Measurements from ENCODE around the gene FAM151A.

FAM151A gene

DNA sequence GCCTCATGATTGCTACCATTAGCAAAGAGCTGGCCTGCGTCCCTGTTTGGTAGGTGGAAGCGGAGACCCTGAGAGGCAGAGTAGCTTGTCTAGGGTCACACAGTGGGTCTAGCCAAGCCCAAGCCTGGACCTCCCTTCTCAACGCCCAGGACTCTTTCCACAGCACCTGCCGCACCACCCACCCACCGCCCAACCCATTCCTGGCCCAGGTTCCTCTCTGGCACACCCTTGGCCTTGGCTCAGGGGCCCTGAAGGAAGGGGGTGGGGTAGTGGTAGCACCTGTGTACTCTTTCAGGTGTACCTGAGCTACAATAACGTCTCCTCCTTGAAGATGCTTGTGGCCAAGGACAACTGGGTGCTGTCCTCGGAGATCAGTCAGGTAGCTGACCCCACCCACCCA is 19.3 kb downstream of the FAM151A start:
- DNase-seq (ENCODE audit: low read depth): no peak

DNA sequence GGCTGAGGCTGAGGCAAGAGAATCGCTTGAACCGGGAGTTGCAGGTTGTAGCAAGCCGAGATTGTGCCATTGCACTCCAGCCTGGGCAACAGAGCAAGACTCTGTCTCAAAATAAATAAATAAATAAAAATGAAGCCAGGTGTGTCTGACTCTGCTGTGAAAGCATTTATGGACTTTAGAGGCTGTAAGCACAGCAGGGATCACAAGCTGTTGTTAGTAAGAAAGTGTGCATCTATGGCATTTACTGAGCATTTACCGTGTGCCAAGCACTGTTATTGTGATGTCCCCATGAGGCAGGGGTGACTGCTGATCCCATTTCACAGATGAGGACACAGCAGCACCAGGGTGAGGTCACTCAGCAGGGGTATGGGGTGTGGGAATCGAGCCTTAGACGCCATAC is 20.1 kb downstream of the FAM151A start:
- DNase-seq (ENCODE audit: low read depth): no peak

- no peak for DNase-seq (ENCODE audit: low read depth)
These were observed 20.8 kb downstream of the FAM151A start for GRCh38 chr1:54602554-54602953.

DNA sequence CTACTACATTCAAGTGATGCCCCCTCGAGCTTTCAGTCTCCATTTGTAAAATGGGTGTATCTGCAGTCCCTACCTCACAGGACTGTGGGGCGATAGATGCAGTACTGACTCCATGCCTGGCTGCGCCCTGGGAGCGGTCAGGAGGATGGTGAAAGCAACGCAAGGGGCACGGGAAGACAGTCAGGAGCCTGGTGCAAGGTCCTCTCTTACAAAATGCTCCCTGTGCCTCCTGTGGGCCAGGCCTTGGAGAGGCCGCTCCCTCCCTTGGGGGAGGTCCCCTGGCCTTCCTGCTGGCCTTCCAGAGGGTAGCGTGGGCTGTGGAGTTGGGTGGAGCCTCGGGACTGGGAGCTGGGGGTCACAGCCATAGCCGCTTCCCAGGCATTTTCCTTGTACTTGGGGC is 21.6 kb downstream of the FAM151A start:
- DNase-seq (ENCODE audit: low read depth): no peak

DNA sequence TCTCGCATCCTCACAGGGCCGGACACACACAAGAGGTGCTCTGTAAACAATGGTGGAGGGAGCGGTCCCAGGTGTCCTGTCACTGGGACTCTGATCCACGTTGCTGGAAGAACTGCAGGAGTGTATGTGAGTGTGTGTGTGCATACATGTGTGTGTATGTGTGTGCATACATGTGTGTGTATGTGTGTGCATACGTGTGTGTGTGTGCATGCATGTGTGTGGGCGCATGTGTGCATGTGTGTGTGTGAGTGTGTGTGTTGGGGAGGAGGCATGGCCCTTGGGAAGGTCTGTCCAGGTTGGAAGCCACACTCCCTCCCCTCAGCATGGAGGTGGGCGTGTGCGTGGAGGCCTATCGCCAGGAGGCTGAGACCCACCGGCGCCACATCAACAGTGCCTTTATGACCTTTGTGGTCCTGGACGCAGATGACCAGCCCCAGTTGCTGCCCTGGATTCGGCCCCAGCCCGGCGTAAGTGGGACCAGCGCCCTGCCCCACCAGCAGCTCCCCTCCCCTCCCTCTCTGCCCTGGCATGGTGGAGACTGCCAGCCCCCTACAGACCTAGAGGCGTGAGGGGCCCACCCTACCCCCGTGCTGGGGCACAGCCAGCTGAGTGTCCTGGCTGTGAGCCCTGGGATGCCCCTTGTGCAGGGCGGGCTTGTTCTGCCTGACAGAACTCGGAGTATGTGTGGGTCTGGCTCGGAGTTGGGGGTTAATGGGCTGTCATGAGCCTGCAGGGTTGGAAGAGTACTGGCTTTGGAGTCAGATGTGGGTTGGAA is 22.2 kb downstream of the FAM151A start:
- no peak for DNase-seq (ENCODE audit: low read depth)

- DNase-seq (ENCODE audit: low read depth): no peak
These were observed 24.0 kb downstream of the FAM151A start for GRCh38 chr1:54599211-54599823.

- no peak for DNase-seq (ENCODE audit: low read depth)
These were observed 25.8 kb downstream of the FAM151A start for GRCh38 chr1:54597455-54598030.

- DNase-seq (ENCODE audit: low read depth): no peak
These were observed 26.6 kb downstream of the FAM151A start for GRCh38 chr1:54596756-54597155.

- no peak for DNase-seq (ENCODE audit: low read depth)
These were observed 27.3 kb downstream of the FAM151A start for GRCh38 chr1:54595956-54596498.

- no peak for DNase-seq (ENCODE audit: low read depth)
These were observed 28.9 kb downstream of the FAM151A start for GRCh38 chr1:54594463-54594862.

- no peak for DNase-seq (ENCODE audit: low read depth)
These were observed 29.7 kb downstream of the FAM151A start for GRCh38 chr1:54593571-54594160.

- DNase-seq (ENCODE audit: low read depth): no peak
These were observed 32.1 kb downstream of the FAM151A start for GRCh38 chr1:54591127-54591756.

DNA sequence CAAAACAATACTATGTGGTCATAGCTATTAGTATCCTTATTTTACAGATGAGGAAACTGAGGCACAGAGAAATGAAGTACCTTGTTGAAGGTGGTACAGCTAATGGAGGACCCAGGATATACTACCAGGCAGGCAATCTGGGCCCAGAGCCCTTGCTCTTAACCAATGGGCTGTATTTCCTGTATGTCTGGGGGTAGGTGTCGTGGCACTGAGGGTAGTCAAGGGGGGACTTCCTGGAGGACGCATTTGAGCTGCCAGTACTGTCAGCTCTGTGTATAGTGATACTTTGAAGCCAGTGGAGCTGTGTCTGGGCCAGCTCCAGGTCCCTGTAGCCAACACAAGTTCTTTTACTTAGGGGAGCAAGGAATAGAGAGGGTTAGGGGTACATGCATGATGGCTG is 34.9 kb downstream of the FAM151A start:
- DNase-seq (ENCODE audit: low read depth): no peak

DNA sequence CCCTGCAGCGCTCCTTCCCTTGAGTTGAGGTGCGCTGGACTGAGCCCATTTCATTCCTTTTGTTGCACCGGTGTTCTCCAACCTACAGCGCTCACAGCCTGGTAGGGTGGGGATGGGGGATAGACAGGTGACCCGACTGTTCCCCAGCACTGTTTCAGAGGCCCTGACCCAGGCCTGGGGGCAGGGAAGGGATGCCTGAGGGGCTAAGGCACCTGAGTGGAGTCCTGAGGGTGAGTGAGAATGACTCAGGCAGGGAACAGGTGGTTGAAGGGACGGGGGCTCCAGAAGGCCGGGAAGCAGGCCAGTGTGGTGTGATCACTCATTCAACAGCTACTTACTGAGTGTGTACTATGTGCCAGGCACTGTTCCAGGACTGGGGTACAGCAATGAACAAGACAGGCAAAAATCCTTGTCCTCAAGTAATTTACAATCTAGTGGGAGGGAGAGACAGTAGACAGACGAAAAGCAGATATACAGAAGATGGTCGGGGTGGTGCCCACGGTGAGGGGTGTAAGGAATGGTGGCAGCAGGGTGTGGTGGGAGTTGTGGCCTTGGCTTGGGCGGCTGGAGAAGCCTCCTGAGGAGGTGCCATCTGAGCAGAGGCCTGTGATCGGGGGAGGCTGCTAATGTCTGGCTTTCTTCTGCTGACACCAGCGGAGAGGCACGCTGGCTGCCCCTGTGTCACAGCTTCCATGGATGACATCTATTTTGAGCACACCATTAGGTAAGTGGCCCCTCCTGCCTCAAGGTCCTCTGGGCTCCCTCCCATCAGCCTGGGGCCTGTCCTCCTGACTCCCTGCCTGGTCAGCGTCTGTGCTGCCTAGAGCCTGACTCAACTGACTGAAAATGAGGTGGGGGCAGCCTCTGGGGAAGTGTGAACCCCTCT is 37.9 kb downstream of the FAM151A start:
- no peak for DNase-seq (ENCODE audit: low read depth)

GRCh38 chr1:54584575-54584974 is 38.8 kb downstream of the FAM151A start:
- no peak for DNase-seq (ENCODE audit: low read depth)

DNA sequence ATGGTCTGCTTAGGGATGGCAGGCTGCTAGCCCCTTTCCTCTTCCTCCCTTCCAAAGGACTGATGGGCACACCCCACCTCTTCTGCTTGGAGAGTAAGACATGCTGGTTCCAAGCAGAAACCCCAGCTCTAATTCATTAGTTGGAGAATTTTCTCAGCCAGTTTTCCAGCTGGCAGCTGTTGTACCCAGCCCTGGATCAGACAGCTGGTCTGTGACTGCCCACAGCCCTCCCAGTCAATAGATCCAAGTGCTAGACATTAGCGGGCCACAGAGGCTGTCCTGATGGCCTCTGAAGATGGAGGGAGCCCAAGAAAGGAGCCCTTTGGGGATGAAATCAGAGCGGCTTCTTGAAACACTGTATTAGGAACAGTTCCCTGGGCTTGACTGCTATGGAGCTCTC is 39.5 kb downstream of the FAM151A start:
- DNase-seq (ENCODE audit: low read depth): no peak

GRCh38 chr1:54583307-54583686 is 40.0 kb downstream of the FAM151A start:
- DNase-seq (ENCODE audit: low read depth): no peak

DNA sequence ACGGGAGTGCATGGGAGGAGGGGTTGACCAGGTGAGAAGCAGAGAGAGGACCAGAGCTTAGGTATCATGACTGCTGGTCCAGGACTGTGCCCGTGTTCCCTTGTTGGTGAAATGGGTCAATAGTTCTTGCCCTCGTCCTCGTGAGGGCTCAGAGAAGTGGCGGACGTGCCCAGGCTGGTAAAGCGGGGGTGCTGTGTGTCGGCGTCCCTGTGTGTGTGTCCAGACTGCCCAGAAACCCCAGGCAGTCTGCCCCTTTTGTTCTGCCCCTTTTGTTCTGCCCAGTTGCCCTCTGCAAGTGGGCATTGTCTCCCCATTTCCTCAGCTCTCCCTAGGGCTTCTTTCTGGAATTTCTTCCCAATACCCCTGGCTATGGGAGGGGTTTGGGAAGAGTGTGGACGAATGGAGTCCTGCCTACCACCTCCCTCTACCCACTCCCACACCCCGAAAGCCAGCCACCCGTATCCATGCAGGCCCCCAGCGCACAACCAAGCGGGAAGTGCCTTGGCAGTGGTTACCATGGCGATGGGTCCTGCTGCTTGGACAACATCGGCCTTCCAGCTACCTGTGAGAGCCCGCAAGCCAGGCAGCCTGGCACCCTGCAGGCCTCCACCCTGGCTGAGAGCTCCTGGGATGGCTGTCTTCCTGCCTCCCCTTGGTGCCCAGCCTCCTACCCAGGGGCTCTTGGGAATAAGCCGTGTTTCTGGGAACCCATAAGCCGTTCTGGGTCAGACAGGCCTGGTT is 40.6 kb downstream of the FAM151A start:
- no peak for DNase-seq (ENCODE audit: low read depth)

DNA sequence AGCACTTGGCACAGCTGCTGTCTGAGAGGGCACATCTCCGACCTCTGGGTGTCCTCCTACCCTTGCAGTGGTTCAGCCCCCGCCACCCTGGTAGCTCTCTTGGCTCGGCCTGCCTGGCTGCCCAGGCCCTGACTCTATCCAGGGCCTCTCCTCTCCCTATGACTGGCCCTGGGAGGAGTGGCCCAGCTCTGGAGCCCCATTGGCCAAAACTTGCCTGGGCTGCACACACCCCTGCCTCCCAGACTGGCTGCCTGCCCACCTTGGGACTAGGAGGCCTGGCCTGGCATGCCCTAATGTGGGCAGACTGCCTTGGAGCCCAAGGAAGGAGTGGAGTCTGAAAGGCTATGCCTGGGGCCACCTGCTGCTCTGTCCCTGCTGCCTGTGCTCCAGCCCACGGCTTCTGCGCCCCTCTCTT is 41.7 kb downstream of the FAM151A start:
- DNase-seq (ENCODE audit: low read depth): peak; percentile 81

DNA sequence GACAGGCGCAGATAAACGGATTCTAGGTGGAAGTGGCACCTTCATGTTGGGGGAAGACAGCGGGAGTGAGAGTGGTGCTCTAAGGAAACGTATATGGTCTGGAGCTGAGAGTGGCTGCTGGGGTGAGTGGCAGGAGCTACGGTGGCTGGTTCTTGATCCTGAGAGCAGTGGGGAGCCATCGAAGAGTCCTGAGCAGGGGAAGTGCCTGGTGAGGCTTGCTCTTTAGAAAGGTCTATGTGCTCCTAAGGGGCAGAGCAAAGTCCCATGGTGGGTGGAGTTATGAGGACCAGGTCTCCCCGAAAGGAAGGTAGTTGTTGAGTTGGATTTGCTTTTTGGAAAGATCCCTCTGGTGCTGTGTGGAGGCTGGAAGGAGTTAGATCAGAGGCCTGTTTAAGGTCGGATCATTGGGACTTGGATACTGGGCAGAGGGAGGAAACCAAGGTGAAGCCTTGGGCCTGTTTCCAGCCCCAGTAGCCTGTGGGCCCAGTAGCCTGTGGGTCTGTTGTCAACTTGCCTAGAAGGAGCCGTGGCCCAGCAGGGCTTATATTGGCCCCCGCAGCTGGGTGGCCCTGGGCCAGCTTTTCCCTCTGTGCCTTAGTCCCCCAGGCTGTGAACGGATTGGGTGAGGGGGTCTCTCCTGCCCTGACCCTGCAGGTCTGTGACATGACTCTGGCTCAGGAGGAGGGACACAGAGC is 42.3 kb downstream of the FAM151A start:
- no peak for DNase-seq (ENCODE audit: low read depth)
